DMS 273 (cell line): ENCODE data around the gene DGKQ.
A peak's percentile ranks its signal among the peaks of the same experiment; 100 is the strongest.
"Not testable (repeated sequence)": the region's sequence is repeated elsewhere in the genome, so short reads cannot be mapped to it uniquely, and the experiment has no call there.

ENCODE experiments used
- DNase-seq: peaks from one replicate; lab custom pipeline; 2025; ENCODE audit not compliant: unreplicated experiment; lab: John Stamatoyannopoulos, UW

DGKQ gene

DNA sequence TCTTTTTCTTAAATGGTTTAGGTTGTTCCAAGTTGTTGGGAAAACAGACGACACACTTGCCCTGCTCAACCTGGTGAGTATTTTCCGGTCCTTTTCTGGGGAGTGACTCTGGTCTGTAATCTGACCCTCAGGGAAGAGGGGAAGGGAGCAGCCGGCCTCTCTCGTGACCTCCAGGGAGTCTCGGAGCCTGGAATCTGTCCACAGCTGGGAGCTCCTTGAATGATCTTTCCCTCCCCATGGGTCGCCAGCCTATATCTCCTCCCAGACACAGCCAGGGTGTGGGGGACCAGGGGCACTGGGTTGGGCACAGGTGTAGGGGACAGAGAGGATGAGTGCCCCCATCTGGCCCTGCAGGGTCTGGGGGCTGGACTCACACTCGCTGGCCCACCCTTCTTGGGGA lies 22.2 kb downstream of the DGKQ start:
- DNase-seq, result no peak

DNA sequence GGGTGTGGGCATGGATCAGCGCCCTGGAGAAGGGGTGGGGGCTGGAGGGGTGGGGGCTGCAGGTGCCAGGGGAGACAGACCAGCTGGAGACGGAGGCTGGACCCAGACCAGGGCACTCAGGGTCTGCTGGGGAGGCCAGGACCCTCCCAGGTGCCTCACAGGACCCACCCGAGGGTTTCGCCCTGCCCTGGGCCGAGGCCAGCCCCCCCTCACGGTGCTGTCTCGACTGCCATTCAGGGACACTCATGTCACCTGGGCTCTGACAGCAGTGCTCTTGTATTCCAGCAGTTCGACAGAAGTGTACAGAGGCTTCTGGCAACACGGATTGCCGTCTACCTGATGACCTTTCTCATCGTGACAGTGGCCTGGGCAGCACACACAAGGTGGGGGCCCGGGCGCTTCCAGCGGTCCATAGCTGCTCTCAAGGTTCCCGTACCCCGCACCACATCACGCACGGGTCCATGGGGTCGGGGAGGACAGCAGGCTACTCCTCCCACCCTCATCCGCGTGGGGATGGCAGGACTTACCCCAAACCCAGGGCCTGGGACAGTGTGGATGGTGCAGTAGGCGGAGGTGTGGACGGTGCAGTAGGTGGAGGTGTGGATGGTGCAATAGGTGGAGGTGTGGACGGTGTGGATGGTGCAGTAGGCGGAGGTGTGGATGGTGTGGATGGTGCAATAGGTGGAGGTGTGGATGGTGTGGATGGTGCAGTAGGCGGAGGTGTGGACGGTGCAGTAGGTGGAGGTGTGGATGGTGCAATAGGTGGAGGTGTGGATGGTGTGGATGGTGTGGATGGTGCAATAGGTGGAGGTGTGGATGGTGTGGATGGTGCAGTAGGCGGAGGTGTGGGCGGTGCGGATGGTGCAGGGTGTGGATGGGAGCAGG lies 23.0 kb downstream of the DGKQ start:
- no peak for DNase-seq

DNA sequence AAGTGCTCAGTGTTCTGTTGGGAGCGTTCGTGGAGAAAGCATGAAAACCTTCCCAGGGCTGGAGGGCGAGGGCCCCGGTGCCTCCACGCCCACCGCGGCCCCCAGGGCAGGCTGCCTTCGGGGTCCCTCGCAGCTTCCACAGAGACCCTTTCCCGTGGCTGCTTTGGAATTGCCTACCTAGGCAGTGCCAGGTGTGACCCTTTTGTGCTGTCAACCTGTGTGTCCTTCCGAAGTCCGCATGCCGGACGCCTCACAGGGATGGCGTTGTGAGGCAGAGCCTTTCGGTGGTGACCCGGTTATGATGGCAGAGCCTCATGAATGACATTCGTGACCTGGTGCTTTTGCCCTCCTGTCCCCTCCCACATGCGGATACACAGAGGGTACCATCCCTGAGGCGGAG lies 23.7 kb downstream of the DGKQ start:
- no peak for DNase-seq

DNA sequence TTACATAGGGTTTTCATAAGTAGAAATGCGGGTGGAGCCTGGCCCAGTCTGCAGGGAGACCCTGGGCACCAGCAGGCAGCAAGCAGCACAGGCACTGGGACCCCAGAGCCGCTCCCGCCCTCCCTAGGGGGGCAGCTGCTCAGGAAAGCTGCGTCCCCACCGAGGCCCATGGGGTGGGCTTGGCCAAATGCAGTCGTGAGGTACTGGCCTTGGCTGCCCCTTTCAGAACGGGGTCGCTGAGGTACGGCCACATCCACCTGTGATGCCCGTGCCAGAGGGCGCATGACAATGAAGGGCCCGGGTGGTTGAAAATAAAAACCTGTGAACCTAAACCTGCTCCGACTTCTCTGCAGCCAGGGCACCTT lies 24.5 kb downstream of the DGKQ start:
- DNase-seq, result no peak

DNA sequence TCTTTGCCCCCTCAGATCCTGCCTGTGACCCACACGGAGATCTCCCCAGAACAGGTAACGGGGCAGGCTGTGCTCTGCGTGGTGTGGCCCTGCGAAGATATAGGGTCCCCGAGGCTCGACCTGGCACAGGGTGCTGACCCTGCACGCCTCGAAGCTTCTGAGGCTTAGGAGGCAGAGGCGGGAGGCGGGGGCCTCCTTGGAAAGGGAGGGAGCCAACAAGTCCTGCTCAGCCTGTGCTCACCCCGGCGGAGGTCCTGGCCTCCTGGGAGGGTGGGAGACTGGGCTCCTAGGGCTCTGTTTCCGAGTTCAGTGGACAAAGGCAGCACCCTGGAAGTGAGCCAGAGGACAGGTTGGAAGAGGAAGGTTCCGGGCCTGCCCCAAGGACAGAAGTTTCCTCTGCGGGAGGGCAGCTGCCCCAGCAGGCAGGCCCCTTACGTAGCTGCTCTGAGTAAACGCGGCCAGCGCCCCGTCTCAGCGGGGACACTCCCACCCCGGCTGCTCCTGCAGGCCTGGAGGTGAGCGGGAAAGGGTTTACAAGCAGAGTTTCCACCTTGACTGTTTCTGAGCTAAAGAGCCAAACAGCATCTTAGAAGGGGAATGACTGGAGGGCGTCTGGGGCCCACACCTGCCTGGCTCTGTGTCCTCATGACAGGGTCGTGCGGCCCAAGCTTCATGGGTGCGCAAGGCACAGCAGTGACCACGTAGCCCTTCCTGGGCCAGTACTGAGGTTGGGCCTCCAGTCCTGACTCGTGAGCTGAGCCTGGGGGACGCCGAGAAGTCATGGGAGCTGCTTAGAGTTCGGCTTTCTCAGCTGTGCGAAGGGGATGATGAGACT lies 25.1 kb downstream of the DGKQ start:
- DNase-seq, result no peak

DNA sequence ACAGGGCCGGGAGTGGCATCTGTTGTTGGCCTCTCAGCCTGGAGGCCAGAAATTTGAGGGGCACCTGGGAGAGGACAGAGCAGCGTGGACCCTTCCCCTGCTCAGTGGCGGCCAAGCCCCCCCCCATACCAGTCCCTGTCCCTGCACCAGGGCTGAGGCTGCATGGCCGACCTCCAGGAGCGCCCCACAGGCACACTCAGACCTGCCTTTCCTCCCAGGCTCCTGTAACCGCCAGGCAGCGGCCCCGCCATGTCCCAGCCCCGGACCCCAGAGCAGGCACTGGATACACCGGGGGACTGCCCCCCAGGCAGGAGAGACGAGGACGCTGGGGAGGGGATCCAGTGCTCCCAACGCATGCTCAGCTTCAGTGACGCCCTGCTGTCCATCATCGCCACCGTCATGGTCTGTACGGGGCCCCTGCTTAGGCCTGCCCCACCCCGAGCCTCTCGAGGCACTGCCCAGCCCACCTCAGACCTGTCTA lies 25.8 kb downstream of the DGKQ start:
- no peak for DNase-seq

DNA sequence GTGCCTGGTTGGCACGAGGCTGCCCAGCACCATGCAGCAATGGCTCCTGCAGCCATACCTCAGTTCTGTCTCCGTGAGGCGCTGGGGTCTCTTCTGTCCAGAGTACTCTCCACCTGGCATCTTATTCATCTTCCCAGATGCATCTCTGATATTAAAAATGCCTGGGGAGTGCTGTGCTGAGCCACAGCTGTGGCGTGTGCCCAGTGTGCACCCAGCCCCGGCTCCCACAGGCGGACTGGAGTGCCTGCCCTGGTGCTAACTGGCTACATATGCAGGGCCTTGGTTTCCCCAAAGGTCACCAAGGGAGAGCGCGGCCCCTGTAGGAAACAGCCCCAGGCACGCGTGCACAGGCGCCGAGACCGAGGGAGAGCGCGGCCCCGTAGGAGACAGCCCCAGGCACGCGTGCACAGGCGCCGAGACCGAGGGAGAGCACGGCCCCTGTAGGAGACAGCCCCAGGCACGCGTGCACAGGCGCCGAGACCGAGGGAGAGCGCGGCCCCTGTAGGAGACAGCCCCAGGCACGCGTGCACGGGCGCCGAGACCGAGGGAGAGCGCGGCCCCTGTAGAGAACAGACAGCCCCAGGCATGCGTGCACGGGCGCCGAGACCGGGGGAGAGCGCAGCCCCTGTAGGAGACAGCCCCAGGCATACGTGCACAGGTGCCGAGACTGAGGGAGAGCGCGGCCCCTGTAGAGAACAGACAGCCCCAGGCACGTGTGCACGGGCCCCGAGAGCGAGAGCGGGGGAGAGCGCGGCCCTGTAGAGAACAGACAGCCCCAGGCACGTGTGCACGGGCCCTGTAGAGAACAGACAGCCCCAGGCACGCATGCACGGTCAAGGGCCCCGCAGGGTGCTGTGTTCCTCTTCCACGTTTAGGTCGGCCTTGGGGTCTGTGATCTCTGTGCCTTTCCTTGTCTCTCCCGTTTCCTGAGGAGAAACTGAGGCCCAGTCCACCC lies 26.6 kb downstream of the DGKQ start:
- no peak for DNase-seq

DNA sequence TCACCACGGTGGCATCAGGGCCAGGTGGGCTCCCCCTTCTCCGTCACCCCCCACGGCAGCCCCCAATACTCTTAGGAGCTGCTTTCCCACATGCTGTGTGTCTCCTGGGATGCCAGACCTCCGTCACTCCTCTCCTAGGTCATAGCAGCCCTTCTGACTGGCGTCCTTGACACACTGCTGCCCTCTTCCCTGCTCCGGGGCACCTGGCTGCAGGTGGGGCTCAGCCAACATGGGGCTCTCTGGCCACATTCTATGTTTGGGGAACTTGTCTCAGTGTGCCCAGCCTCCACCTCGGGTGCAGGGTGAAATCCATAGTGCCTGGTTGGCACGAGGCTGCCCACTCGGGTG lies 27.3 kb downstream of the DGKQ start:
- DNase-seq, result no peak

DNA sequence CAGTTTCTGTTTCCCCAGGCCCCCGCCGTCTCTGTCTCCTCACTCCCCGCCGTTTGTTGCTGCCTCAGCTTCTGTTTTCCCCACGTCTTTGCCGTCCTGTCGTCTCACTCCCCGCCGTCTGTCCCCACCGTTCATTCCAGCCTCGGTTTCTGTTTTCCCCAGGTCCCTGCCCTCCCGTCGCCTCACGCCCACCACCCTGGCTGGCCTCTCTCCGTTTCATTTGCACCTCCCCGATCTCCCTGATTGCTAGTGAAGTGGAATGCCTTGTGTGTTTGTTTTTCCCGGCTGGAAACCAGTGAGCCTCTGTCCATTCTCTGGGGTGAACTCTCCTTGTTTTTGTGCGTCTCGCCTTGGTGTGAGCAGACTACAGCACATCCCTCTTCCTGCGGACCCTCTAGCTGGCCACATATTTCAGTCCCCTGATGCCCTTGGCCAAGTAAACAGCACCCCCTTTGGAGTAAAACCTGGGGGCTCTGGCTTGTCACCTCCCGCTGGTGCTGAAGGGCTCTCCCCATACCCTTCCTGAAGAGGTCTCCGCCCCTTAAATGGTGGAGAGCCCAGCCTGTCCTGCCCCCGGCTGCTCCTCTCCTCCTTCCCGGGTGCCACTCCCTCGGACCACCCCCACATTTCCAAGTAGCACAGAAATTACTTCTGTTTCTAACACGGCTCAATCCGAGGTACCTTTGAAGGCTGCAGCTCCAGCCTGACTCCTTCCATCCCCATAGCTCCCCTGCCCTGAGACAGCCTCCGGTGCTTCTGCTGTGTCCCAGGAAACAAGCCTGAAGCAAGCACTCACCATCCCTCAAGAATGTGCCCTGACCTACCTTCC lies 27.9 kb downstream of the DGKQ start:
- no peak for DNase-seq

DNA sequence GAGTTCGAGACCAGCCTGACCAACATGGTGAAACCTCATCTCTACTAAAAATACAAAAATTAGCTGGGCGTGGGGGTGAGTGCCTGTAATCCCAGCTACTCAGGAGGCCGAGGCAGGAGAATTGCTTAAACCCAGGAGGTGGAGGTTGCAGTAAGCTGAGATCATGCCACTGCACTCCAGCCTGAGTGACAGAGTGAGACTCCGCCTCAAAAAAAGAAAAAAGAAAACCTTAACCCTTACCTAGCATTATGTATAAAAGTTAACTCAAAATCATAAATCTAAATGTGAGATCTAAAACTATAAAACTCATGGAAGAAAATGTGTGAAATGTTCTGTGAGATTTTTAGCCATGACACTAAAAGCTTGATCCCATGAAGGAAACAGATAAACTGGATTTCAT lies 33.9 kb downstream of the DGKQ start:
- not testable (repeated sequence) for DNase-seq

DNA sequence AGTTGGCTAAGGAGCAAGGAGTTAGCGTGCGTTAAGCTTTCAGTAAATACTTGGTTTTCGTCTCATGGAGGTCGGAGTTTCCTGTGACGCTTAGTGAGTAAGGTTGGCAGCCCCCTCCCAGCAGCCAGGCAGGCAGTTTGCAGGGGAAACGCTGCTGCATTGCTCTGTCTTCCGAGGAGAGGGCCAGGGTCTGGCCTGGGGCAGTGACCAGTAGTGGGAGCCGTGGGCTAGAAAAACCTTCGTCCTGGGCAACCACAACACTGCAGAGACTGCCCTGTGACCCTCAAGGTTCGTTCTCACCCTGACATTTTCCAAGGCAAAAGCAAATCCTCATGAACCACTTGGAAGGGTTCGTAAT lies 40.7 kb downstream of the DGKQ start:
- DNase-seq, result no peak

DNA sequence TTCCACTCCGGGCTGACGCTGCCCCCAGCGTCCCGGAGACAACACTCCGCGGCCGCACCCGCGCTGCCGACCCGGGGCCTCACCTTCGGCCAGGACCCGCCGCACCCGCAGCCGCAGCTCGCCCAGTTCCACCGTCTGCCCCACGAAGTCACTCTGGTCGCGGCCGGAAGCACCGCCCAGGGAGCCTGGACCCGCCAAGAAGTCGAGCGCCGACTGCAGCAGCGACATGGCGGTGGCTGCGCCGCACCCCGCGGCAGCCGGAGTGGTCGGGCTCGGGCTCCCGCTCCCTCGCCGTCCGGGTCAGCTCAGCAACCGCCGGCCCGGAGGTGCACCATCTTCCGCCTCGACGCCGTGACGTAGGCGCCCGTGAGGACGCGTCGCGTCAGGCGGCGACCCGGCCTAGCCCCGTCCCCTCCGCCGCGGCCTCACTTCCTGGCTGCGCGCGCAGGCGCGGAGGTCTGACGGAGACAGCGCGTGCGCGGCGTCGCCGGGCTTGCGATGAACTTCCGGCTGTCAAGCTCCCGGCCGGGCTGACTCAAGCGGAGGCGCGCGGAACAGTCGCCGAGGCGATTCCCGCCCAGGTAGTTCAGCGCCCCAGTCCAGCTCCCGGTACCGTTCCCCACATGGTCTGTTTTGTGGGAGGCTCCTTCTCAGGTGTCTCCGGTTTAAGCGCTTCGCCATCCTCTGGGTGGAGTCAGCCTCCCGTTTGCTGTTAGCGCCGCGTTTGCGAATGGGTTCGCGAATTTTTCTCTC lies 41.2 kb downstream of the DGKQ start, which contains the start of the genes GAK and TMEM175:
TSS of gene GAK (minus strand) at position 357 of the 753 bp plus-strand sequence. CDS start at position 228, 129 bp downstream.
TSS of gene TMEM175 (plus strand) at position 501 of the 753 bp plus-strand sequence. CDS start 15,280 bp downstream, outside the sequence.
- peak; percentile 97 for DNase-seq

DNA sequence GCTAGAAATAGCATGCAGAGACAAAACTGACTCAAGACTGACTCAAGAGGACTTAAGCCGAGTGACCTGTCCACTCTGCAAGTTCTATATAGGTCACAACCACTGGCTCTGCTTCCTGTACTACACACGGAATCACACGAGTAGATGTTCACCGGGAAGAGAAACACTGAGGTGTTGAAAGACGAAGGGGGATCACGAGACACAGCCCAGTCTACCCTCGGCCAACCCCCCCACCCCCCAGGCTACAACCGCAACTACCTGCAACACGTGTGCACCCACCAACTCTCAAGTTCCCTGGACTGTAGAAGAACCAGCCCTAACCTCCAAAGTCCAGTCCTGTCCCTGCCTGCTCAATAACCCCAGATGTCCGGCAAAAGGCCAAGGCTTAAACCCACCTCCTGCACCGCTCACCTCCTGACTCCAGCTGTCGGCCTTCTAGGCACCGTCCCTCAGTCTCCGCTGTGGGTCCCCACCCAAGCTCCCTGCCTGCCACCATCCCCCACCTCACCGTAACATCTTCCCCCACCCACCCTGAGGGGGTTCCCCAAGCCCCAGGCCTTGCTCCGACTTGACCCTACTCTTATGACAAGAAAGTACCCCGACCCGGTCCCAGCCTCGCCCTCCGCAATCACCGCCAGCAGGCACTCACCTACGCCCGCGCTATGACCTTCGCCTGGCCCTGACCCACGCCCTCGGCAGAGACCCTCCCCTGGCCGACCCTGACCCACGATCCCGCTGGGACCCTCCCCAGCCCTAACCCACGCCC lies 42.0 kb downstream of the DGKQ start:
- peak; percentile 37 for DNase-seq

DNA sequence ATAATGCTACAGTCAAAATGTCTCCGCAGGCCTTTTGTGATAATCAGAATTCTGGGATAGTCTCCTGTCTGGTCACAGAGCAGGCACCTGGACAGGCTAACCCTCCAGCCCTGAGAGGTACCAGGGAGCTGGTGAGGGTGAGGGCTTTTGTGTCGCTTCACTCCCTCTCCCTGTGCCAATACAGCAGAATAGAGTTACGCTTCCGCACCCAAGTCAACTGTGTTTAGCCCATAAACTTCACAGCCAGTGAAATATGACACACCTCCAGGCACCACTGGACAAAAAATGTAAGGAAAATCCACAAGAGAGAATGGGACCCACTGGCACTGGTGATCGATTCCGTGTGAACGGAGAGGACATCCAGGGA lies 42.6 kb downstream of the DGKQ start:
- no peak for DNase-seq

DNA sequence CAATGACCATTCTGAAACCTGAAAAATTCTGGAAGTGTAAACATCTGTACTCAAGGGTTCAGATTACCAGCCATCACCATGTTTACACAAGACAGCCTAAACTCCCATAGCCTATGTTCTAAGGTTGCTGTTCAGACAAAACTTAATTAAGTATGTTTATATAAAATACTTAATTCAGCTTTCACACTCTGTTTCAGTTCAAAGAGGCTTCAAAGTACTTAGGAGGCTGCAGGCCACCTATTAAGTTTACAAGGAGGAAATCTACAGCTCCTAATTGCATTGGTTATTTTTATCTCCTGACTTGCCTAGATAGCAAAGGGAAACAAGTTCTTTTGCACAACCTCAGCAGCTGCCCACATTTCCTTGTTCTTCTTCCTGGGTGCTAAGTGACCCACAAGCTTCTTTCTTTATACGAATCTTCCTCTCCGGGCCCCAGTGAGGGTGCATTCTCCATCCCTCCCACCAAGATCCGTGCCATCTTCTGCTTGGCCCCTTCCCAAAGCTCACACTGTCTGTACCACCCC lies 43.3 kb downstream of the DGKQ start:
- peak; percentile 13 for DNase-seq

DNA sequence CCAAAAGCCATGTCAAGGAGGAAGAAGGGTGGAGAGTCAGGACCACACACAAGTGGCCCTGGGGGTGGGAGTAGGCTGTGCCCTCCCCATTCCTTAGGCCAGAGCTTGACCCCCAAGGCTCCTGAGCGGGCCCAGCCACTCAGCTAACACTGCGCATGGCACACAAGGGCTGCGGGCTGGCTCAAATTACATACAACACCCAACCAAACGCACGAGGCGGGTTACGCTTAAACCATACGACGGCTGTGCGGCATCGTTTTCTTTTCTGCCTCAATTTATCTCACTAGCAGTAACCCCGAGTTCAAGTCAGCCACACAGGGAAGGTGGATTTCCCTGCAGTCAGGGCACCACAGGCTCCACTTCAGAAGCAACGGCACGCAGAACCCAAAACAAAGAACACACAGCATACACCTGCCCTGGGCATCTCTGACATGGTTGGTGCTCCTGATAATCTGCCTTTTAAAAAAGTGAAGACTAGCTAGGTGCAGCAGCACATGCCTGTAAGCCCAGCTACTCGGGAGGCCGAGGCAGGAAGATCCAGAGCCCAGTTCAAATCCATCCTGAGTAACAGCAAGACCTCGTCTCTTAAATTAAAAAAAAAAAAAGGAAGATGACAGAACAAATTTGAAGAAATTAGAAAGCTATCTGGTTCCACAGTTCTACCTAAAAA lies 44.1 kb downstream of the DGKQ start:
- no peak for DNase-seq

DNA sequence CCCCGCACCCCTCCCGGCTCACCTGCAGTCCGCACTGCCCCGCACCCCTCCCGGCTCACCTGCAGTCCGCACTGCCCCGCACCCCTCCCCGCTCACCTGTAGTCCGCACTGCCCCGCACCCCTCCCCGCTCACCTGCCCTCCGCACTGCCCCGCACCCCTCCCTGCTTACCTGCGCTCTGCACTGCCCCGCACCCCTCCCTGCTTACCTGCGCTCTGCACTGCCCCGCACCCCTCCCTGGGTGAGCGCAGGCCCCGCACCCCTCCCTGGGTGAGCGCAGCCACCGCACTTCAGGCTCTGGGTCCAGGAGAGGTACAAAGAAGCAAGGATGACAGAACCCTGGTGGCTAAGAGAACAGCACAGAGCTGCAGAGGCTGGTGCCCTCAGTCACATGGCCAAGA lies 45.8 kb downstream of the DGKQ start:
- peak; percentile 13 for DNase-seq

DNA sequence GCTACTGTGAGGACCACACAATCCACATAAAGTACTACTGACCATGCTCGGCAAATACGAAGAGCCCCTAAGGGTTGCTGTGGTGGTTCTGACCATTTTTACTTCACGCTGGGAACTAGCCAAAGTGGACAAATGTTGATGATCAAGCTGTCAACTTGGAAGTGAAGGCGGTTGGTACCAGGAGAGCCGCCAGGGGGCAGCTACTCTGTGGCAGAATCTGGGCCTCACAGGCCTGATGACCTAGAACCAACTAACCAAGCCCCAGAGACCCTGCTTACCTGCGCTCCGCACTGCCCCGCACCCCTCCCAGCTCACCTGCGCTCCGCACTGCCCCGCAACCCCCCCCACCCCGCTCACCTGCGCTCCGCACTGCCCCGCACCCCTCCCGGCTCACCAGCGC lies 46.8 kb downstream of the DGKQ start:
- DNase-seq, result peak; percentile 58
